DND-41 (cell line): Measurements from ENCODE around the gene ELL2.

Experiments
- EZH2 ChIP-seq: IDR thresholded peaks from 3 replicates; pipeline ENCODE4 v1.6.1; 2012; ENCODE audit warnings: borderline replicate concordance, low read depth, mild to moderate bottlenecking, moderate library complexity, low read length, inconsistent platforms; ENCODE audit not compliant: severe bottlenecking
- TF ChIP-seq, protein P1 (sequence below): IDR thresholded peaks from 2 replicates; pipeline ENCODE4 v1.5.1; 2012; ENCODE audit warnings: borderline replicate concordance, low read length, moderate library complexity, mild to moderate bottlenecking; ENCODE audit not compliant: poor library complexity, severe bottlenecking; ENCODE audit errors: extremely low read depth

GRCh38 chr5:96007051-96007450 is 45.4 kb upstream of the ELL2 start:
- no peak for TF ChIP-seq EZH2
- TF ChIP-seq, protein P1, sequence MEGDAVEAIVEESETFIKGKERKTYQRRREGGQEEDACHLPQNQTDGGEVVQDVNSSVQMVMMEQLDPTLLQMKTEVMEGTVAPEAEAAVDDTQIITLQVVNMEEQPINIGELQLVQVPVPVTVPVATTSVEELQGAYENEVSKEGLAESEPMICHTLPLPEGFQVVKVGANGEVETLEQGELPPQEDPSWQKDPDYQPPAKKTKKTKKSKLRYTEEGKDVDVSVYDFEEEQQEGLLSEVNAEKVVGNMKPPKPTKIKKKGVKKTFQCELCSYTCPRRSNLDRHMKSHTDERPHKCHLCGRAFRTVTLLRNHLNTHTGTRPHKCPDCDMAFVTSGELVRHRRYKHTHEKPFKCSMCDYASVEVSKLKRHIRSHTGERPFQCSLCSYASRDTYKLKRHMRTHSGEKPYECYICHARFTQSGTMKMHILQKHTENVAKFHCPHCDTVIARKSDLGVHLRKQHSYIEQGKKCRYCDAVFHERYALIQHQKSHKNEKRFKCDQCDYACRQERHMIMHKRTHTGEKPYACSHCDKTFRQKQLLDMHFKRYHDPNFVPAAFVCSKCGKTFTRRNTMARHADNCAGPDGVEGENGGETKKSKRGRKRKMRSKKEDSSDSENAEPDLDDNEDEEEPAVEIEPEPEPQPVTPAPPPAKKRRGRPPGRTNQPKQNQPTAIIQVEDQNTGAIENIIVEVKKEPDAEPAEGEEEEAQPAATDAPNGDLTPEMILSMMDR = no peak
